ENCODE results near the gene CIDEB.

DNA sequence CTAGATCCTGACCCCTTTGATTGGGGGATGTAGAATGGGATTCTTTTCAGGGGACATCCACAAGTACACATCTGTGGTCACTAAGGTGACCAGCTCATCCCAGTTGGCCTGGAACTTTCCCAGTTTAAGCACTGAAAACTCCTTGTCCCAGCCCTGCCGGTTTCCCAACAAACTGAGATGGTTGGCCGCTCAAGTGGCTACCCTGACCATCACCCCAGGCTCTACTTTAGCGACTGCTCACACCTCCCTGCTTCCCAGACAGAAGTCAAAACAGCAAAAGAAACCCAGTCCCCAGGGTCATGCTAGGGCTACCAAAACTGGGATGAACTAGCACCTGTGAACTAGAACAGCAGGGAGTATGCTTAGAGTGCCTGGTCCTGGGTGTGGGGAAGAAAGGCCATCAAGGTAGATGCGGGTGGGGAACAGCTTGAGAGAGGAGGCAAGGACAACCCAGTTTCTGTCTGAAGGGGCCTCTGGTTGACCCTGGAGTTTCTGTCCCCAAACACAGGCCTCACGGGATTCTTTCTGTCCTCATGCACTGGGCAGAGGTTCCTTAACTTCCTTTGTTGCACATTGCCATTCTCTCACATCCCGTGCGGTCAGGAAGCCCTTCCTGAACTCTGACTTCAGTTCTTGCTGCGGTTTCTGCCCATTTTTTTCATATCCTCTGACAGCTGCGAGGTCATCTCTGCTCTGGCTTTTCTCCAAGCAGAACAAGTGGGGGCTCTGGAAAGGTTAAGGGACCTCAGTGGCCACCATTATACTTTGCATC is 5.1 kb upstream of the CIDEB start:
- TF ChIP-seq, protein P1, sequence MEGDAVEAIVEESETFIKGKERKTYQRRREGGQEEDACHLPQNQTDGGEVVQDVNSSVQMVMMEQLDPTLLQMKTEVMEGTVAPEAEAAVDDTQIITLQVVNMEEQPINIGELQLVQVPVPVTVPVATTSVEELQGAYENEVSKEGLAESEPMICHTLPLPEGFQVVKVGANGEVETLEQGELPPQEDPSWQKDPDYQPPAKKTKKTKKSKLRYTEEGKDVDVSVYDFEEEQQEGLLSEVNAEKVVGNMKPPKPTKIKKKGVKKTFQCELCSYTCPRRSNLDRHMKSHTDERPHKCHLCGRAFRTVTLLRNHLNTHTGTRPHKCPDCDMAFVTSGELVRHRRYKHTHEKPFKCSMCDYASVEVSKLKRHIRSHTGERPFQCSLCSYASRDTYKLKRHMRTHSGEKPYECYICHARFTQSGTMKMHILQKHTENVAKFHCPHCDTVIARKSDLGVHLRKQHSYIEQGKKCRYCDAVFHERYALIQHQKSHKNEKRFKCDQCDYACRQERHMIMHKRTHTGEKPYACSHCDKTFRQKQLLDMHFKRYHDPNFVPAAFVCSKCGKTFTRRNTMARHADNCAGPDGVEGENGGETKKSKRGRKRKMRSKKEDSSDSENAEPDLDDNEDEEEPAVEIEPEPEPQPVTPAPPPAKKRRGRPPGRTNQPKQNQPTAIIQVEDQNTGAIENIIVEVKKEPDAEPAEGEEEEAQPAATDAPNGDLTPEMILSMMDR (IDR thresholded peaks at IDR 0.05), result no peak
- TF ChIP-seq POLR2AphosphoS5 (IDR thresholded peaks at IDR 0.05) (no peak), POLR2A (IDR thresholded peaks at IDR 0.05) (no peak)

Data from gastroesophageal sphincter (tissue), 3 donors.